ENCODE data around the gene DHX35.

The DHX35 gene

DNA sequence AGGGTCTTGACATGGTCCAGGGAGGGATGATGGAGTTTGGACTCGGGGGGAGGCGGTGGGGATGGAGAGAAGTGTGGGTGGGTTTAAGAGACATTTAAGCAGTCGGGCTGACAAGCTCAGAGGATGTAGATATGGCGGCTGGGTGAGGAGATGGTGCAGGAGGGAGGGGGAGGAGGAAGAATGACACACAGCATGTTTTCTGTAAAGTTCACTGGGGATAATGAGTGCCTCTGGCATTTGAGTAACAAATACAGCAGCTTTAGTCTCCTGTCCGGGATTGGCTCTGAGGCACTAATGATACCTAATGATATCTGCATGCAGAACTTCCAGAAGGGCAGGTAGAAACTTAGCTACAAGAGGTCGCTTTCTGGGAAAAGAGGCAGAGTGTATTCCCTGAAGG lies 107.8 kb downstream of the DHX35 start:
- DNase-seq, result no peak

- DNase-seq, result no peak
Observed at GRCh38 chr20:39070484-39071231, 108.5 kb downstream of the DHX35 start.

- DNase-seq, result no peak
Observed at GRCh38 chr20:39072132-39072531, 110.0 kb downstream of the DHX35 start.

GRCh38 chr20:39072653-39073052 lies 110.5 kb downstream of the DHX35 start:
- no peak for DNase-seq

- DNase-seq, result no peak
Observed at GRCh38 chr20:39075731-39076130, 113.6 kb downstream of the DHX35 start.

DNA sequence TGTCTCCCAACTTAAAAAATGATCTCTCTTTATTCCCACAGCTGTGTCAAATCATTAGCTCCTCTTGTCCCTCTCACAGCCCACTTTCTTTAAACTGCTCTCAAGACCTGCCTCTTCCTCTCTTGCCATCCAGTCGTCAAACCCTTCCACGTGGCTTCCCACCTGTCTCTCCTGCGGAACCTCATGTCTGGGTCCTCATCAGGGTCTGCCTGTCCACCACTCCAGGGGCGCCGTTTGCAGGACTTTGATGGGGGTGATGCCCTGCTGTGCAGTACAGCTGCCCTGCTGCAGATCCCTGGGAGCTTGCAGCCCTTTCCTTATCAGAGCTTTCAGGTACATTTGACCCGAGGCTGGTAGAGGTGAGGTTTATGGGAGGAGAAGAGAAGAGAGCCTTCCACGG lies 114.8 kb downstream of the DHX35 start:
- DNase-seq, result no peak

DNA sequence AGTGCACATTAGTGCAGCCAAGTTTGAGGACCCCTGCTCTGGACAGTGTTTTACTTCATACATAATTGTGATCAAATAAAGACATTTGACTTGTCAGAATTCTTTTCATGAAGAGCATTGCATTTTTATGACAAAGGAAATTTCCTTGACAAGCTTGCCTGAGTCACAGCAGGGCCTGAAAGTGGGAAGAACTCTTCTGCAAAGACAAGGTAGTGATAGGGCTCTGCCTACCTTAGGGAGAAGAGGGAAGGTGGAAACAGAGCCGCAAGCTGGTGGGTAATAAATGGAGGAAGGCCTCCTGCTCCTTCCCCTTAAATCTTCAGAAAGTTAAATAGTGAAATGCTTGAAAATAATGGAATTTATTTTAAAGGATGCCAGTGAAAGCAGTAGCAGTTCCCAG lies 118.2 kb downstream of the DHX35 start:
- DNase-seq, result no peak

- DNase-seq, result peak; percentile 87
Observed at GRCh38 chr20:39081255-39081654, 119.1 kb downstream of the DHX35 start.

GRCh38 chr20:39082622-39083398 lies 120.7 kb downstream of the DHX35 start:
- DNase-seq, result no peak

GRCh38 chr20:39083761-39084160 lies 121.6 kb downstream of the DHX35 start:
- no peak for DNase-seq

GRCh38 chr20:39089029-39089428 lies 126.9 kb downstream of the DHX35 start:
- no peak for DNase-seq
